Spleen (tissue), 7 donors: ENCODE measurements around the gene ARTN.

Source experiments
- POLR2AphosphoS5 ChIP-seq, 3 donors: sonication (generic); formaldehyde crosslinking; IDR thresholded peaks; one replicate each; pipeline ENCODE4 v1.5.1; 2017; ENCODE audit warnings: antibody characterized with exemption in 3 of 3
- TF ChIP-seq, protein P1 (sequence below), 11 experiments: fragments of 200-600 bp in 7 of 11; fragments of 450-650 bp in 4 of 11; sonication (generic) in 4 of 11; IDR thresholded peaks in 8 of 11; conservative IDR thresholded peaks in 3 of 11; 1 replicate in 7 of 11; 2 replicates in 4 of 11; pipeline versions ENCODE4 v1.4.0 to v1.8.0; 2016 to 2021; ENCODE audit warnings: antibody characterized with exemption in 11 of 11, inconsistent platforms in 4 of 11, mild to moderate bottlenecking in 1 of 11
- donor health status: DM: no; HTN: no; CAD: no; lungs with moderate emphysema.
- donor health status: DM: no; HTN: no; CAD: no.
- donor health status: DM: no; HTN: no; CAD: no.

- TF ChIP-seq, protein P1, sequence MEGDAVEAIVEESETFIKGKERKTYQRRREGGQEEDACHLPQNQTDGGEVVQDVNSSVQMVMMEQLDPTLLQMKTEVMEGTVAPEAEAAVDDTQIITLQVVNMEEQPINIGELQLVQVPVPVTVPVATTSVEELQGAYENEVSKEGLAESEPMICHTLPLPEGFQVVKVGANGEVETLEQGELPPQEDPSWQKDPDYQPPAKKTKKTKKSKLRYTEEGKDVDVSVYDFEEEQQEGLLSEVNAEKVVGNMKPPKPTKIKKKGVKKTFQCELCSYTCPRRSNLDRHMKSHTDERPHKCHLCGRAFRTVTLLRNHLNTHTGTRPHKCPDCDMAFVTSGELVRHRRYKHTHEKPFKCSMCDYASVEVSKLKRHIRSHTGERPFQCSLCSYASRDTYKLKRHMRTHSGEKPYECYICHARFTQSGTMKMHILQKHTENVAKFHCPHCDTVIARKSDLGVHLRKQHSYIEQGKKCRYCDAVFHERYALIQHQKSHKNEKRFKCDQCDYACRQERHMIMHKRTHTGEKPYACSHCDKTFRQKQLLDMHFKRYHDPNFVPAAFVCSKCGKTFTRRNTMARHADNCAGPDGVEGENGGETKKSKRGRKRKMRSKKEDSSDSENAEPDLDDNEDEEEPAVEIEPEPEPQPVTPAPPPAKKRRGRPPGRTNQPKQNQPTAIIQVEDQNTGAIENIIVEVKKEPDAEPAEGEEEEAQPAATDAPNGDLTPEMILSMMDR (IDR thresholded peaks at IDR 0.05 in 8 of 11, conservative IDR thresholded peaks at IDR 0.05 in 3 of 11): no peak
- no peak for TF ChIP-seq POLR2AphosphoS5 (IDR thresholded peaks at IDR 0.05)
Observed at GRCh38 chr1:43912607-43913006, 21.0 kb upstream of the ARTN start.
